K562 (cell line): Measurements from ENCODE around the gene LRMDA. TPM values are rescaled to one million over a fixed set of nuclear protein-coding genes. Genes with fewer than 3 reads are reported as not detected.

Source experiments
- ATAC-seq: fragments of 200-7000 bp; cut with Tn5 transposase; 3 replicates; pipeline ENCODE4 v1.9.1; 2020; ENCODE audit warnings: moderate library complexity
- BruUV-seq: library from RNA; stranded (reverse); fragments of 400-500 nt; replicated peaks from 2 replicates; lab custom pipeline; 2021; lab: Mats Ljungman, UMichigan
- CTCF ChIA-PET: fragments of 300-600 bp; formaldehyde crosslinking; extraction: SDS; loops from one replicate; lab custom pipeline; 2021; ENCODE audit warnings: low intra/inter-chr PET ratio; lab: Yijun Ruan, JAX
- POLR2A ChIA-PET: fragments of 300-600, 350-650 bp; sonication (Branson Sonifier 250); formaldehyde crosslinking; extraction: SDS; loops from one replicate; lab custom pipeline; 2021; ENCODE audit warnings: antibody characterized with exemption, inconsistent platforms; lab: Yijun Ruan, JAX
- DNase-seq, 4 experiments: peaks; one replicate each; pipeline versions ENCODE4 v3.0.0 to v3.0.0-alpha.2; 2011 to 2018; ENCODE audit warnings: low spot score in 3 of 4, mixed read lengths in 3 of 4; ENCODE audit errors: extremely low read depth in 1 of 4
- FAIRE-seq: peaks from 2 replicates; lab custom pipeline; 2011; peaks lifted over from hg19 to GRCh38; lab: Jason Lieb, UNC
- H2AFZ ChIP-seq: 2 replicates; pipeline ENCODE4 v1.6.0; 2011; ENCODE audit warnings: low read depth, low read length, control low read depth, inconsistent platforms
- H3K27ac ChIP-seq: fragments of 200-600 bp; 3 replicates; pipeline ENCODE4 v1.8.0; 2011; ENCODE audit warnings: low read depth, mild to moderate bottlenecking, control low read depth, inconsistent platforms, low read length, moderate library complexity, mixed read lengths; ENCODE audit errors: extremely low read depth
- H3K27me3 ChIP-seq, 2 experiments: fragments of 300-600 bp in 1 of 2; 2 replicates in 1 of 2; 3 replicates in 1 of 2; pipeline versions ENCODE4 v1.6.0 to v1.8.0; 2011; ENCODE audit warnings: inconsistent platforms in 2 of 2, low read length in 2 of 2, mild to moderate bottlenecking in 1 of 2, mixed read lengths in 1 of 2, moderate library complexity in 1 of 2; ENCODE audit not compliant: control insufficient read depth in 2 of 2, insufficient read depth in 2 of 2
- H3K36me3 ChIP-seq: fragments of 300-600 bp; 3 replicates; pipeline ENCODE4 v1.8.0; 2011; ENCODE audit warnings: mild to moderate bottlenecking, low read length, inconsistent platforms; ENCODE audit not compliant: control insufficient read depth, insufficient read depth
- H3K4me1 ChIP-seq, 2 experiments: fragments of 200-600 bp in 1 of 2; replicated peaks in 1 of 2; 2 replicates in 1 of 2; 3 replicates in 1 of 2; pipeline versions ENCODE4 v1.5.1 to v1.8.0; 2011; ENCODE audit warnings: inconsistent platforms in 2 of 2, low read length in 2 of 2, mild to moderate bottlenecking in 1 of 2, mixed read lengths in 1 of 2, moderate library complexity in 1 of 2; ENCODE audit not compliant: control insufficient read depth in 2 of 2, insufficient read depth in 2 of 2
- H3K4me2 ChIP-seq: 2 replicates; pipeline ENCODE4 v1.6.1; 2011; ENCODE audit warnings: low read length, control low read depth, inconsistent platforms, mixed read lengths; ENCODE audit not compliant: insufficient read depth
- H3K4me3 ChIP-seq: fragments of 200-600 bp; sonication (generic), shearing (Covaris generic); 2 replicates; pipeline ENCODE4 v1.5.1; 2016; ENCODE audit warnings: control low read depth, inconsistent platforms
- H3K79me2 ChIP-seq: fragments of 200-600 bp; 3 replicates; pipeline ENCODE4 v1.8.0; 2011; ENCODE audit warnings: low read length, inconsistent platforms; ENCODE audit not compliant: control insufficient read depth, insufficient read depth
- H3K9ac ChIP-seq, 2 experiments: 2 replicates each; pipeline versions ENCODE4 v1.6.0 to v1.6.1; 2011; ENCODE audit warnings: low read depth in 2 of 2, low read length in 2 of 2, control low read depth in 1 of 2, inconsistent platforms in 1 of 2, mild to moderate bottlenecking in 1 of 2, mixed read lengths in 1 of 2; ENCODE audit not compliant: insufficient read depth in 1 of 2
- H3K9me1 ChIP-seq: one replicate; pipeline ENCODE4 v1.6.0; 2011; ENCODE audit warnings: inconsistent platforms, mild to moderate bottlenecking, low read length, moderate library complexity; ENCODE audit not compliant: control insufficient read depth, insufficient read depth
- H3K9me3 ChIP-seq: replicated peaks from 2 replicates; pipeline ENCODE4 v1.5.1; 2011; ENCODE audit warnings: low read depth, low read length, inconsistent platforms; ENCODE audit not compliant: control insufficient read depth, insufficient read depth
- H4K20me1 ChIP-seq: replicated peaks from 2 replicates; pipeline ENCODE4 v1.6.1; 2011; ENCODE audit warnings: low read length, inconsistent platforms, mixed read lengths; ENCODE audit not compliant: control insufficient read depth, insufficient read depth
- BCL6 ChIP-seq: fragments of 250-450 bp; sonication (Bioruptor Pico); IDR thresholded peaks from 2 replicates; pipeline ENCODE4 v1.4.0; 2020
- BHLHE40 ChIP-seq: IDR thresholded peaks from 2 replicates; pipeline ENCODE4 v1.6.1; 2011; ENCODE audit warnings: low read length, improper control_type of control experiment
- BMI1 ChIP-seq: fragments of 150-350 bp; IDR thresholded peaks from 2 replicates; pipeline ENCODE4 v1.6.1; 2014; ENCODE audit warnings: low read length
- DDX20 ChIP-seq: fragments of 450-650 bp; IDR thresholded peaks from 2 replicates; pipeline ENCODE4 v1.6.1; 2016; ENCODE audit warnings: missing genetic modification characterization, low read depth, mild to moderate bottlenecking, missing compliant biosample characterization, moderate library complexity
- FOS ChIP-seq: IDR thresholded peaks from 3 replicates; pipeline ENCODE4 v1.6.1; 2011; ENCODE audit not compliant: insufficient read length; ENCODE audit errors: extremely low read depth
- PREB ChIP-seq: sonication (generic); formaldehyde crosslinking; IDR thresholded peaks from 2 replicates; pipeline ENCODE4 v1.8.1; 2023; ENCODE audit warnings: mild to moderate bottlenecking, missing genetic modification reagents
- RBM15 ChIP-seq: fragments of 200-400 bp; formaldehyde crosslinking; IDR thresholded peaks from 2 replicates; pipeline ENCODE4 v1.6.1; 2018; ENCODE audit warnings: mild to moderate bottlenecking, low read length, moderate library complexity; ENCODE audit not compliant: insufficient read depth
- XRCC5 ChIP-seq: fragments of 200-400 bp; formaldehyde crosslinking; IDR thresholded peaks from 2 replicates; pipeline ENCODE4 v1.6.1; 2017; ENCODE audit warnings: low read depth, mild to moderate bottlenecking, low read length
- ZNF444 ChIP-seq: fragments of 250-450 bp; sonication (Bioruptor Pico); IDR thresholded peaks from 2 replicates; pipeline ENCODE4 v1.4.0; 2020; ENCODE audit warnings: mild to moderate bottlenecking, moderate library complexity
- ZNF668 ChIP-seq: fragments of 250-450 bp; sonication (Bioruptor Pico); IDR thresholded peaks from 2 replicates; pipeline ENCODE4 v1.8.0; 2022; ENCODE audit warnings: mild to moderate bottlenecking, inconsistent platforms
- WGBS: fragments of 100-300 bp; shearing (Covaris generic); methylation state at CpG from one replicate; pipeline ENCODE4 v1.1.6; 2016; ENCODE audit warnings: low coverage, mixed read lengths; ENCODE audit not compliant: insufficient coverage; ENCODE audit errors: missing lambda C conversion rate; 5-methylcytosine and 5-hydroxymethylcytosine counted together
- in situ Hi-C: fragments of 300-500 bp; cut with MboI; formaldehyde crosslinking; loops from 4 replicates; pipeline ENCODE4 v1.15.0; 2018; ENCODE audit warnings: inconsistent platforms, mixed read lengths
- intact Hi-C: fragments of 100-400 bp; cut with micrococcal nuclease; formaldehyde crosslinking; loops from 2 replicates; pipeline ENCODE4 v1.14.2; 2022
- polyA plus RNA-seq, 8 experiments: library from polyadenylated mRNA; depleted of rRNA in 4 of 8; stranded (reverse) in 5 of 8; unstranded in 3 of 8; fragments of >200 nt; fragmentation: Nextera tagmentation in 2 of 8; fragmentation: Illumina TruSeq in 1 of 8; extraction: Ambion mirVana in 2 of 8; extraction: Trizol in 1 of 8; gene quantifications; 2 replicates each; pipeline versions ENCODE4 v1.2.1 to v1.2.3, GENCODE V29; 2011 to 2014; ENCODE audit warnings: inconsistent platforms in 1 of 8, missing spikeins in 1 of 8
- total RNA-seq, 7 experiments: library from RNA; depleted of rRNA in 6 of 7; stranded (reverse); fragments of >200 nt in 6 of 7; fragmentation: Illumina TruSeq in 2 of 7; extraction: Trizol in 2 of 7; gene quantifications; 2 replicates each; pipeline versions ENCODE4 v1.2.1 to v1.2.3, GENCODE V29; 2011 to 2021; ENCODE audit warnings: low replicate concordance in 1 of 7
- TF ChIP-seq, protein P1 (sequence below): fragments of 450-650 bp; IDR thresholded peaks from 2 replicates; pipeline ENCODE4 v1.6.1; 2018; ENCODE audit warnings: mild to moderate bottlenecking, low read depth; ENCODE audit not compliant: partially characterized antibody
- TF ChIP-seq, protein P2 (sequence below): fragments of 250-450 bp; sonication (Bioruptor Pico); IDR thresholded peaks from 2 replicates; pipeline ENCODE4 v1.5.0; 2022; ENCODE audit warnings: mild to moderate bottlenecking

The LRMDA gene
- total and polyA plus RNA-seq, 9 of the 15 experiments (the other 6 are each of a cell fraction or from before 2014, with no cell fraction given) = 0.25 TPM; not detected in 8

DNA sequence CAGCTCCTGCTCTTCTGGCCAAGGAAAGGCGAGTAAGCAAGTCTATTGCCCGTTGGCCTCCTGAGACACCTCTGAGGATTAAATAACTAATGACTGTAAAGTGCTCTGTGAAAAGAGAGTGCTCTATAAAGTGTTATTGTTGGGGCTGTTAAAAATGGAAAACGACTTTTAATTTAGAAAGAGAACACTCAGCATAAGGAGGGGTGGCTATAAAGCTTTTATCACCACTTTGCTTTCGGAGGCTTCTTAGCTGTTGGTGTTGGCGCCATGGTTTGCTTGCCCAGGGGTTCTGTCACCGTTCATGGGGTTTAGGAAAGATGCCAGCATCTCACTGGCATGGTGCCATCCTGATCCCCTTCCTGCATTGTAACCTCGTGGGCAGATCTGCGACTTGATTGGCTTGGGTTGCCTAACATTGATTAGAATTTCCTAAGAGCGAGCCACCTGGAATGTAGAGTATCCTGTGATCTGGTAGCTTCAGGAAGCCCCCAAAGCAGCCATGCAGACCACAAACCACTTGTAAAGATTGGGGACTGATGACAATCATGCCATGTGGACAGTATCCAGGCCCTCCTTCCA, 509.9 kb downstream of the LRMDA start:
- Histone ChIP-seq H3K4me1 (no peaks in the 10 kb centered on the region), H3K9me1 (no peaks in the 10 kb centered on the region), H3K36me3 (no peaks in the 10 kb centered on the region), H3K9me3 (no peaks in the 10 kb centered on the region), H3K4me2 (no peak overlapping the region), H3K27ac (no peak overlapping the region), H3K27me3 (no peaks in the 10 kb centered on the region), H3K9ac (no peak overlapping the region), H2AFZ (no peak overlapping the region), H4K20me1 (no peaks in the 10 kb centered on the region; the same call in 1 of the 2 replicates), H3K79me2 (no peaks in the 10 kb centered on the region), H3K4me3 (no peak overlapping the region)
- ChIA-PET CTCF (no interaction called here), POLR2A (interaction anchor here (0.6 kb wide), 2 partner anchors 14 to 111 kb away, joined by 3 read pairs; no protein-coding TSS in a partner anchor)
- intact Hi-C loops = no loop called here
- TF ChIP-seq XRCC5 = no peak
- no peak for TF ChIP-seq FOS
- TF ChIP-seq BCL6 (CRISPR knock-in tag) = no peak
- TF ChIP-seq RBM15 = no peak
- no peak for TF ChIP-seq PREB (CRISPR knock-in tag)
- no peak for TF ChIP-seq BHLHE40
- TF ChIP-seq, protein P1, sequence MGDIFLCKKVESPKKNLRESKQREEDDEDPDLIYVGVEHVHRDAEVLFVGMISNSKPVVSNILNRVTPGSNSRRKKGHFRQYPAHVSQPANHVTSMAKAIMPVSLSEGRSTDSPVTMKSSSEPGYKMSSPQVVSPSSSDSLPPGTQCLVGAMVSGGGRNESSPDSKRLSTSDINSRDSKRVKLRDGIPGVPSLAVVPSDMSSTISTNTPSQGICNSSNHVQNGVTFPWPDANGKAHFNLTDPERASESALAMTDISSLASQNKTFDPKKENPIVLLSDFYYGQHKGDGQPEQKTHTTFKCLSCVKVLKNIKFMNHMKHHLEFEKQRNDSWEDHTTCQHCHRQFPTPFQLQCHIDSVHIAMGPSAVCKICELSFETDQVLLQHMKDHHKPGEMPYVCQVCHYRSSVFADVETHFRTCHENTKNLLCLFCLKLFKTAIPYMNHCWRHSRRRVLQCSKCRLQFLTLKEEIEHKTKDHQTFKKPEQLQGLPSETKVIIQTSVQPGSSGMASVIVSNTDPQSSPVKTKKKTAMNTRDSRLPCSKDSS = no peak
- TF ChIP-seq DDX20 (tag) = no peak
- TF ChIP-seq BMI1 = no peak
- TF ChIP-seq ZNF668 = no peak
- TF ChIP-seq ZNF444 (CRISPR knock-in tag) = no peak
- TF ChIP-seq, protein P2, sequence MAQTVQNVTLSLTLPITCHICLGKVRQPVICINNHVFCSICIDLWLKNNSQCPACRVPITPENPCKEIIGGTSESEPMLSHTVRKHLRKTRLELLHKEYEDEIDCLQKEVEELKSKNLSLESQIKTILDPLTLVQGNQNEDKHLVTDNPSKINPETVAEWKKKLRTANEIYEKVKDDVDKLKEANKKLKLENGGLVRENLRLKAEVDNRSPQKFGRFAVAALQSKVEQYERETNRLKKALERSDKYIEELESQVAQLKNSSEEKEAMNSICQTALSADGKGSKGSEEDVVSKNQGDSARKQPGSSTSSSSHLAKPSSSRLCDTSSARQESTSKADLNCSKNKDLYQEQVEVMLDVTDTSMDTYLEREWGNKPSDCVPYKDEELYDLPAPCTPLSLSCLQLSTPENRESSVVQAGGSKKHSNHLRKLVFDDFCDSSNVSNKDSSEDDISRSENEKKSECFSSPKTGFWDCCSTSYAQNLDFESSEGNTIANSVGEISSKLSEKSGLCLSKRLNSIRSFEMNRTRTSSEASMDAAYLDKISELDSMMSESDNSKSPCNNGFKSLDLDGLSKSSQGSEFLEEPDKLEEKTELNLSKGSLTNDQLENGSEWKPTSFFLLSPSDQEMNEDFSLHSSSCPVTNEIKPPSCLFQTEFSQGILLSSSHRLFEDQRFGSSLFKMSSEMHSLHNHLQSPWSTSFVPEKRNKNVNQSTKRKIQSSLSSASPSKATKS = no peak
- in situ Hi-C loops = no loop called here
- no TSS peak for BruUV-seq
- DNase-seq = no peak
- ATAC-seq = no peak
- 1% methylated on average over 9 of the region's 9 CpGs for whole genome bisulfite sequencing
- FAIRE-seq = no peak
